NB4 (cell line): ENCODE results near the gene LHX8.

ENCODE experiments used
- CTCF ChIP-seq: IDR thresholded peaks from one replicate; pipeline ENCODE4 v1.5.1; 2012; ENCODE audit warnings: low read depth, low read length
- MAX ChIP-seq: IDR thresholded peaks from 2 replicates; pipeline ENCODE4 v1.6.1; 2011; ENCODE audit warnings: low read depth, low read length
- MYC ChIP-seq: IDR thresholded peaks from 2 replicates; pipeline ENCODE4 v1.6.1; 2011; ENCODE audit warnings: low read depth, low read length
- POLR2A ChIP-seq: IDR thresholded peaks from 2 replicates; pipeline ENCODE4 v1.6.1; 2011; ENCODE audit warnings: mild to moderate bottlenecking; ENCODE audit not compliant: insufficient read length; ENCODE audit errors: extremely low read depth

- TF ChIP-seq CTCF: no peak
- TF ChIP-seq POLR2A: no peak
- TF ChIP-seq MAX: no peak
- no peak for TF ChIP-seq MYC
Measured at GRCh38 chr1:75172556-75172955, 38.4 kb downstream of the LHX8 start.
